C4-2B (cell line): ENCODE measurements around the gene GALNT14.

Experiments
- CTCF ChIP-seq: fragments of 450-650 bp; conservative IDR thresholded peaks from 2 replicates; pipeline ENCODE4 v1.5.1; 2017; ENCODE audit warnings: mild to moderate bottlenecking
- ZFX ChIP-seq: fragments of 450-650 bp; IDR thresholded peaks from 2 replicates; pipeline ENCODE4 v1.6.1; 2017

DNA sequence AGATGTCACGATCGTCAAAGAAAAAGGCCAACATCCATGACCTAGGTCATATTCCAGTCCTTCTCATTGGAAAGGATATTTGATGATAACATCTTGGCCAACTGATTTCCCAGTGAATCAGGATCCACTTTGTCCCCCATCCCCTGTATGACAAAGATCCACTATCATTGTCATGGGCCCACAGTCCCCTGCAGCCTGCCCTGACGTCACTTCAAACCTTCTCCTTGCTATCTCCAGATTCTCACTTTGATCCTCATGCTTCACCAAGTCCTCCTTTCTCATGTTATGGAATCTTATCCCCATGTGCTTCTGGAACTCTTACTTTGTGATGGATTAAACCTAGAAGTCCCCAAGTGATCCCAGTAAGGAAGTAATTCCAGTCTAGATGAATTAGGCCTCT is 25.7 kb downstream of the GALNT14 start:
- TF ChIP-seq CTCF (no peak), ZFX (no peak)
